GM10266 (cell line): ENCODE measurements around the gene CROCC.

Experiments
- DNase-seq: peaks from one replicate; pipeline ENCODE4 v3.0.0; 2012; ENCODE audit errors: extremely low spot score
- TF ChIP-seq, protein P1 (sequence below): IDR thresholded peaks from 2 replicates; pipeline ENCODE4 v1.5.1; 2012; ENCODE audit warnings: mild to moderate bottlenecking, low read depth; ENCODE audit not compliant: control insufficient read depth, insufficient read depth; ENCODE audit errors: missing control alignments

CROCC gene

DNA sequence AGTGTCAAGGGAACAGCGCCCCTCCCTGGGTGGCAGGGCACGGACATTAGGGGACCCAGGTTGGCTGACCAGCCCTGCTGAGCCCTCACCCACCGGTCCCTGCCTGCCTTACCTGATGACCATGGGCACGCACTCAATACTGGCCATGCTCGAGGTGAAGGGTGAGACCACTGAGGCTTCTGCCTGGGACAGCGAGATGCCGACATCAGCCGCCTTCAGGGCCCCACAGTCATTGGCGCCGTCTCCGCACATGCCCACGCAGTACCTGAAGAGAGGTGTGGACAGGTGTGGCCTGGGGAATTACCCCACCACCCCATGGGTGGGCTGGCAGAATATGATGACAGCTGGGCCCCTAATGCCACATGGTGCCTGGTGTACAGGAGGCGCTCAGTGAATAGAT is 66.5 kb downstream of the CROCC start:
- DNase-seq, result no peak
- TF ChIP-seq, protein P1, sequence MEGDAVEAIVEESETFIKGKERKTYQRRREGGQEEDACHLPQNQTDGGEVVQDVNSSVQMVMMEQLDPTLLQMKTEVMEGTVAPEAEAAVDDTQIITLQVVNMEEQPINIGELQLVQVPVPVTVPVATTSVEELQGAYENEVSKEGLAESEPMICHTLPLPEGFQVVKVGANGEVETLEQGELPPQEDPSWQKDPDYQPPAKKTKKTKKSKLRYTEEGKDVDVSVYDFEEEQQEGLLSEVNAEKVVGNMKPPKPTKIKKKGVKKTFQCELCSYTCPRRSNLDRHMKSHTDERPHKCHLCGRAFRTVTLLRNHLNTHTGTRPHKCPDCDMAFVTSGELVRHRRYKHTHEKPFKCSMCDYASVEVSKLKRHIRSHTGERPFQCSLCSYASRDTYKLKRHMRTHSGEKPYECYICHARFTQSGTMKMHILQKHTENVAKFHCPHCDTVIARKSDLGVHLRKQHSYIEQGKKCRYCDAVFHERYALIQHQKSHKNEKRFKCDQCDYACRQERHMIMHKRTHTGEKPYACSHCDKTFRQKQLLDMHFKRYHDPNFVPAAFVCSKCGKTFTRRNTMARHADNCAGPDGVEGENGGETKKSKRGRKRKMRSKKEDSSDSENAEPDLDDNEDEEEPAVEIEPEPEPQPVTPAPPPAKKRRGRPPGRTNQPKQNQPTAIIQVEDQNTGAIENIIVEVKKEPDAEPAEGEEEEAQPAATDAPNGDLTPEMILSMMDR, result no peak

DNA sequence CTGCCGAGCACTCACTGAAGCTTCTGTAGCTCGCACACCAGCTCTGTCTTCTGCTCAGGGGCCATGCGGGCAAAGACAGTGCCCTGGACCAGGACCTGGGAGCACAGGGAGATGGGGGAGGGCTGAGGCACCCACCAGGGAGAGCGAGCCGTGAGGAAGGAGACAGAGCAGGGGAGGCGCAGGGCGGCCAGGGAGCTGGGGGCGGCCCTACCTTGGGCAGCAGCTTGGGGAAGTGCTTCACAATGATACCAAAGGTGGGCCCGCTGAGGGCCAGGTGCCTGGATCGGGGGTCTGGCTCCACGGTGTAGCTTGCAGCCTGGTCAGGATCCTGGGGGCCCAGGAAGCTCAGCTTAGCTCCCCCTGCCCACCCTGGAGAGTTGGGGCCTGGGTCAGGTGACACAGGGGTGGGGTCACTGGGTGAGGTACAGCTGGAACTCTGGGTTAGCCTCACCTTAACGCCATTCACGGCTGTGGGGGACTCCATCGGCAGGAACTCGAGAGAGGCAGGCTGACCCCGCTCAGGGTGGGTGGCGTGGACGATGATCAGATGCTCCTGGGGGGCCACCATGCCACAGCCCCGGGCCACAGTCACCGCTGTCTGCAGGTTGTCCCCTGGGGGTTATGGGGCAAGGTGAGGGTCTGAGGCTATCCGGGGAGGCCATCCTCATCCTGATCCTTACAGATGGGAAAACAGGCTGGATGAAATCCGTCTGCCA is 68.1 kb downstream of the CROCC start:
- TF ChIP-seq, protein P1, result no peak
- DNase-seq, result no peak

DNA sequence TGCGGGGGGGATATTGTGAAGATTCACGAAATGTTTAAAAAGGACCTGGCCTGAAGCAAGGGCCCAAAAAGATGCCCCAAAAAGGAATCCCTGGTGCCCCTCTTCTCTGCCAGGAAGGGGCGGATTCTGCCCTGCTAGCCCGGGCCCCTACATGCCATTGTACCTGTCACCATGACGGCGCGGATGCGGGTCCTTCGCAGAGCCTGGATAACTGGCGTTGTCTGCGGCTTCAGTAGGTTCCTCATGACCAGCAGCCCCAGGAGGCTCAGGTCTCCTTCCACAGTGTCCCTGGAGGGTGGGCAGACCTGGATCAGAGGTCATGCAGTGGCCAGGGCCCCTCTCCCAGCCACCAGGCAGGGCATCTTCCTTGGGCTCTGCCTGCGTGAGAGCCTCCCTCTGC is 69.8 kb downstream of the CROCC start:
- DNase-seq, result no peak
- TF ChIP-seq, protein P1, result no peak

DNA sequence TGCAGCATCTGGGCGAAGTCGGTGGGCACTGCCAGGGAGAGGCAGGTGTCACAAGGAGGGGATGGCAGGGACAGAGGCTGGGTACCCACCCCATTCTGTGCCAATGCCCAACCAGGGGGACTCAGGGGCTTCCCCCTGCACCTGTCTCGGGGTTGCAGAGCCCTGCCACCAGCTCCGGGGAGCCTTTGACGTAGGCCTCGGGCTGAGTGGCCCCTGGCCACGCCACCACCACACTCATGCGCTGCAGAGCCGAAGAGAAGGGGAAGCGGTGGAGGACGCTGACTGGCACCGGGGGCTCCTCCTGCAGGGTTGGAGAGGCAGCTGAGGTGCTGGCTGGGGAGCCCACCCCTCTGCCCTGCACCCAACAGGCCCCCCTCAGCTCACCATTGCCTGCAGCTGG is 70.4 kb downstream of the CROCC start:
- TF ChIP-seq, protein P1, result no peak

DNA sequence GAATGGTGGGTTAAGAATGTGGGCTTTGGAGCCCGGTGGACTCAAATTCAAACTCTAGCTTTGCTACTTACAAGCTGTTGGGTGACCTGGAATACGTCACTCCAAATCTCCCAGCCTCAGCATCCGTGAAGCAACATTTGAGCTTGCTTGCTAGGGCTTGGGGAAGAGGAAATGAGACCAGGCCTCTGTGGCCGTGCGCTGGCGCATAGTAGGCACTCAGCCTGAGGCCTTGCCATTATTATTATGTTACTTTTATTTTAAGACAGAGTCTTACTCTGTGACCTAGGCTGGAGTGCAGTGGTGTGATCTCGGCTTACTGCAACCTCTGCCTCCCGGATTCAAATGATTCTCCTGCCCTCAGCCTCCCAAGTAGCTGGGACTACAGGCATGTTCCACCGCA is 70.9 kb downstream of the CROCC start:
- DNase-seq, result no peak
- TF ChIP-seq, protein P1, result no peak

More for the DNA sequence above, 70.4 kb downstream of the CROCC start:
- DNase-seq, result no peak

DNA sequence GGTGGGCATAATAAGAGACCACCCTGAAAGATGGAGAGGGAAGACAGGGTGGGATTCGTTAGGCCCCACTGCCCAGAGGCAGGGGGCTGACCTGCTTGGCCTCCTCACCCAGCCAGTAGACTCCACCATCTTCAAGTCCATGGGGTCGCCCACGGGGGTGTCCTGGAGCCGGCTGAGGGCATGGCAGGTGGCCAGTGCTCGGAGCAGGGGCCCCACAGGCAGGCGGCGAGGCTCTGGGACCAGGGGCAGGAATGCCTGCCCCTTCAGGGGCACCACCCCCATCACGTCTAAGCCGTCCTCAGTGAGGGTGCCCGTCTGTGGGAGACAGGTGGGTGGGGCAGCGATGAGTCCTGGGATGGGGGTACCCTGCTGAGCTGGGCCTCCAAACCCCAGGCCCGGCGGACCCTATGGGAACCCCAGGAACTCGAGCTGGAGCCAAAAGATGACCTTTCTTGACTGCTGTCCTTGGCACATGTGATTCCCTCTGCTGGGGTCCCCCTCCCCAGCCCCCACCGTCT is 71.8 kb downstream of the CROCC start:
- DNase-seq, result no peak
- TF ChIP-seq, protein P1, result no peak

DNA sequence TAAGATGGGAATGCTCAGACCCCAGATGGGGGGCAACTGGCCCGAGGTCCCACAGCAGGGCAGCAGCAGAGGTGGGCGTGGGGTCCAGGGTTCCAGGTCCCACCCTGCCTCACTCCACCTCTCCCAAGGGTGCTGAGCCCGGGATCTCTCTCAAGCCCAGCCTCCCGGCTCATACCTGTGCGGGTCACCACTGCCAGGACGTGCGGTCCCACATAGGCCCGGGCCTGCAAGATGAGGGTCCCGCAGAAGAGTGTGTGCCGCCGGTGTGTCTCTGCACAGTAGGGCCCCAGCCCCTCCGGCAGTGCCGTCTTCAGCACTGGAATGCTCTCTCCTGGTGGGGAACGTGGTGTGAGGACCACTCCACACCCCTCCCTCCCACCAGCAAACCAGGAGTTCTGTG is 75.1 kb downstream of the CROCC start:
- TF ChIP-seq, protein P1, result no peak
- DNase-seq, result no peak
